ENCODE data around the gene AVPR2.

Gene AVPR2

GRCh38 chrX:153903991-153904957 is at the start of gene AVPR2:
Gene AVPR2, plus strand, starts transcription at chrX:153904673. Its CDS starts 473 bp downstream, at chrX:153905146.
- TF ChIP-seq CEBPB (IDR thresholded peaks at IDR 0.05) = no peak
- TF ChIP-seq REST (IDR thresholded peaks at IDR 0.05; ENCODE audit: low read depth) = no peak
- no peak for TF ChIP-seq USF1 (IDR thresholded peaks at IDR 0.05)
- no peak for TF ChIP-seq EGR1 (IDR thresholded peaks at IDR 0.05)
- no peak for TF ChIP-seq TAF1 (IDR thresholded peaks at IDR 0.05; ENCODE audit: low read depth)
- TF ChIP-seq NFIC (IDR thresholded peaks at IDR 0.05) = no peak
- no peak for TF ChIP-seq YY1 (IDR thresholded peaks at IDR 0.05; ENCODE audit: low read depth)
- no peak for TF ChIP-seq RAD21 (IDR thresholded peaks at IDR 0.05; ENCODE audit: low read depth)
- TF ChIP-seq CREB1 (IDR thresholded peaks at IDR 0.05; ENCODE audit: low read depth) = no peak
- TF ChIP-seq TEAD4 (IDR thresholded peaks at IDR 0.05) = no peak

- TF ChIP-seq FOXM1 (IDR thresholded peaks at IDR 0.05; ENCODE audit: borderline replicate concordance, low read depth) (no peak), TCF12 (IDR thresholded peaks at IDR 0.05; ENCODE audit: low read depth) (no peak), USF1 (IDR thresholded peaks at IDR 0.05) (no peak), EGR1 (IDR thresholded peaks at IDR 0.05) (no peak), REST (IDR thresholded peaks at IDR 0.05; ENCODE audit: low read depth) (no peak), CEBPB (IDR thresholded peaks at IDR 0.05) (no peak), CREB1 (IDR thresholded peaks at IDR 0.05; ENCODE audit: low read depth) (no peak), EP300 (IDR thresholded peaks at IDR 0.05; ENCODE audit: borderline replicate concordance) (no peak), YY1 (IDR thresholded peaks at IDR 0.05; ENCODE audit: low read depth) (no peak), TEAD4 (IDR thresholded peaks at IDR 0.05) (no peak), MAX (IDR thresholded peaks at IDR 0.05) (no peak), RAD21 (IDR thresholded peaks at IDR 0.05; ENCODE audit: low read depth) (no peak), NFIC (IDR thresholded peaks at IDR 0.05) (no peak), TAF1 (IDR thresholded peaks at IDR 0.05; ENCODE audit: low read depth) (no peak), ZBTB7A (IDR thresholded peaks at IDR 0.05; ENCODE audit: low read depth) (no peak)
Observed at GRCh38 chrX:153854702-153855101, 49.8 kb upstream of the AVPR2 start.

- TF ChIP-seq FOXM1 (IDR thresholded peaks at IDR 0.05; ENCODE audit: borderline replicate concordance, low read depth) (no peak), TAF1 (IDR thresholded peaks at IDR 0.05; ENCODE audit: low read depth) (no peak), EGR1 (IDR thresholded peaks at IDR 0.05) (no peak), TCF12 (IDR thresholded peaks at IDR 0.05; ENCODE audit: low read depth) (no peak), TEAD4 (IDR thresholded peaks at IDR 0.05) (no peak), USF1 (IDR thresholded peaks at IDR 0.05) (no peak), RAD21 (IDR thresholded peaks at IDR 0.05; ENCODE audit: low read depth) (no peak), EP300 (IDR thresholded peaks at IDR 0.05; ENCODE audit: borderline replicate concordance) (no peak), NFIC (IDR thresholded peaks at IDR 0.05) (no peak), REST (IDR thresholded peaks at IDR 0.05; ENCODE audit: low read depth) (no peak), ZBTB7A (IDR thresholded peaks at IDR 0.05; ENCODE audit: low read depth) (no peak), CEBPB (IDR thresholded peaks at IDR 0.05) (no peak), MAX (IDR thresholded peaks at IDR 0.05) (no peak), CREB1 (IDR thresholded peaks at IDR 0.05; ENCODE audit: low read depth) (no peak), YY1 (IDR thresholded peaks at IDR 0.05; ENCODE audit: low read depth) (no peak)
Observed at GRCh38 chrX:153857348-153857903, 47.0 kb upstream of the AVPR2 start.

All from Ishikawa (cell line).